Measurements from ENCODE around the gene RIMBP2. TPM values are rescaled to one million over a fixed set of nuclear protein-coding genes. Genes with fewer than 3 reads are reported as not detected.

Gene RIMBP2
- total RNA-seq, 1 donor from 2014 or later = not detected

DNA sequence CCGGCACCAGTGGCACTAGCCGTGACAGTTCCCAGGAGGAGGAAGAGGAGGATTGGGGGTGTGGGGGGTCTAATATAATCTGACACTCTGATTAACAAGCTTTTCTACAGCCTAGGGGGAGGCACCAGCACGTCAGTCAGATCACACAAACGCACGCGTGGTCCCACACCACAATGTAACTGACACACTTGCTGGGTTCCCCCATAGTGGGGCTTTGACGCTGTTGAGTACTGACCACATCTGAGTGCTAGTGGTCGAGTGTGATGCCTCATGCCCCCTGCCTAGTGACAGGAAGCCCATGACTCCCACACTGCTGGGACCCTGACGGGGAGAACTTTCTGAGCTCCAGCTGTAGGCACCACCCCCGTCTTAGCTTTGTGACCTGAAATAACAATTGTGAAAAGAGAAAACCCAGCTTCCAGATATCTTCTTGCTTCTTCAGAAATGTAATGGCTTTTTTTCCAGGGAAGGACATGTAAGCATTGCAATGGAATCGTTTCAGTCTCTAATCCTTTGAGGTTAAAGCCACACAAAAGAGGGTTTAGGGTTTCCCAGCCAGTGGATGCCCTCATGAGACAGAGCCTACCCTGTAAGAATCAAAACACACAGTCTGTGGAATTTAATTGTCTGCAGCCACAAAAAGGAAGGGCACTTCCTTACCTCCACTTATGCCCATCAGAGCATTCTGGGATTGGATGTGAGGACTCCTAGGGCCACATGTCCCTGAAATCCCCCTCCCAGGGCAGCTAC lies 194.5 kb downstream of the RIMBP2 start:
- no peak overlapping the region for H3K27ac ChIP-seq (replicated peaks)
- TF ChIP-seq, protein P1, sequence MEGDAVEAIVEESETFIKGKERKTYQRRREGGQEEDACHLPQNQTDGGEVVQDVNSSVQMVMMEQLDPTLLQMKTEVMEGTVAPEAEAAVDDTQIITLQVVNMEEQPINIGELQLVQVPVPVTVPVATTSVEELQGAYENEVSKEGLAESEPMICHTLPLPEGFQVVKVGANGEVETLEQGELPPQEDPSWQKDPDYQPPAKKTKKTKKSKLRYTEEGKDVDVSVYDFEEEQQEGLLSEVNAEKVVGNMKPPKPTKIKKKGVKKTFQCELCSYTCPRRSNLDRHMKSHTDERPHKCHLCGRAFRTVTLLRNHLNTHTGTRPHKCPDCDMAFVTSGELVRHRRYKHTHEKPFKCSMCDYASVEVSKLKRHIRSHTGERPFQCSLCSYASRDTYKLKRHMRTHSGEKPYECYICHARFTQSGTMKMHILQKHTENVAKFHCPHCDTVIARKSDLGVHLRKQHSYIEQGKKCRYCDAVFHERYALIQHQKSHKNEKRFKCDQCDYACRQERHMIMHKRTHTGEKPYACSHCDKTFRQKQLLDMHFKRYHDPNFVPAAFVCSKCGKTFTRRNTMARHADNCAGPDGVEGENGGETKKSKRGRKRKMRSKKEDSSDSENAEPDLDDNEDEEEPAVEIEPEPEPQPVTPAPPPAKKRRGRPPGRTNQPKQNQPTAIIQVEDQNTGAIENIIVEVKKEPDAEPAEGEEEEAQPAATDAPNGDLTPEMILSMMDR (IDR thresholded peaks at IDR 0.05; ENCODE audit: borderline replicate concordance) = no peak
- peaks cover 83% of the 10 kb centered on the region for H3K27me3 ChIP-seq (ENCODE audit: low read depth)
- intact Hi-C loops (cut with micrococcal nuclease) = no loop called here
- no peaks in the 10 kb centered on the region for H3K36me3 ChIP-seq
- no peaks in the 10 kb centered on the region for H3K4me1 ChIP-seq
- H3K9me3 ChIP-seq (replicated peaks) = peaks cover 33% of the 10 kb centered on the region
- no peak for DNase-seq
- no peak overlapping the region for H3K4me3 ChIP-seq

DNA sequence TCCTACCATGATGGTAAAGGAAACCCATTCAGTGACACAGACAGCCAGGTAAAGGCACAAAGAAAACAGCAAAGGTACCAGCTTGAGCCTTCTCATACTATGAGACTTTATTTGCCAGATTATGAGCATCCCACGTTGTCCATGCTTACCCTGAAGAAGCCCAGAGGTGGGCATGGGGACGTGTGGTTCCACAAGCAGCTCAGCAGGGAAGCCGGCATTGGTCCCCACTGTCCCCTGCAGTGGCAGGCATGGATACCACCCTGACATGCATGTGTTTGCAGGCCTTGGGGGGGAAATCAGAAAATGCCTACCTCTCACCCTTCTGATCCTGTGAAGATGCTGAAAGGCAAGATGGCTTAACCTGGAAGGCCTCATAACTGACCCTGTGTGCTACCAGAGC lies 195.3 kb downstream of the RIMBP2 start:
- intact Hi-C loops (cut with micrococcal nuclease) = no loop called here
- Histone ChIP-seq H3K4me1 (no peaks in the 10 kb centered on the region), H3K4me3 (no peak overlapping the region), H3K9me3 (replicated peaks) (peaks cover 41% of the 10 kb centered on the region), H3K36me3 (no peaks in the 10 kb centered on the region), H3K27me3 (ENCODE audit: low read depth) (peaks cover 87% of the 10 kb centered on the region), H3K27ac (replicated peaks) (no peak overlapping the region)
- TF ChIP-seq, protein P1 (IDR thresholded peaks at IDR 0.05; ENCODE audit: borderline replicate concordance) = no peak
- no peak for DNase-seq

DNA sequence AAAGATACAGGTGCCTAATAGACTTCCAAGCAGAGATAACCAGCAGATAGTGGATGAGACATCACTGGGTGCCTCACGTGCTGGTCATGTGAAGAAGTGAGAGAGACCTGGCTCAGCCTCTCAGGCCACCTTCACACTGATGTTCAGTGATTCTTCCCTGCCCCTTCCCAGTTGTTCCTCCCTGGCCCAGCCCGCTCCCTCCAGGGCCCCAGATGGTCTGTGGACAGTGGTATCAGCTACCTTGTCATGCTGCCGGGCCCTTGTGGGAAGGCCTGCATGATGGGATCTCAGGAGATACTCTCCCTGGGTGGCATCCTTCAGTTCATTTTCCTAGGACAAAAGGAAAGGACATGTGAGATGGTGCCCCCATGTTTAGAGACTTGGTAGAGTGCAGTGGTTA lies 198.5 kb downstream of the RIMBP2 start:
- Histone ChIP-seq H3K27ac (replicated peaks) (no peak overlapping the region), H3K4me1 (no peaks in the 10 kb centered on the region), H3K36me3 (no peaks in the 10 kb centered on the region), H3K9me3 (replicated peaks) (peaks cover 48% of the 10 kb centered on the region), H3K27me3 (ENCODE audit: low read depth) (peaks cover 85% of the 10 kb centered on the region), H3K4me3 (no peak overlapping the region)
- no peak for DNase-seq
- TF ChIP-seq, protein P1 (IDR thresholded peaks at IDR 0.05; ENCODE audit: borderline replicate concordance) = no peak
- intact Hi-C loops (cut with micrococcal nuclease) = no loop called here

DNA sequence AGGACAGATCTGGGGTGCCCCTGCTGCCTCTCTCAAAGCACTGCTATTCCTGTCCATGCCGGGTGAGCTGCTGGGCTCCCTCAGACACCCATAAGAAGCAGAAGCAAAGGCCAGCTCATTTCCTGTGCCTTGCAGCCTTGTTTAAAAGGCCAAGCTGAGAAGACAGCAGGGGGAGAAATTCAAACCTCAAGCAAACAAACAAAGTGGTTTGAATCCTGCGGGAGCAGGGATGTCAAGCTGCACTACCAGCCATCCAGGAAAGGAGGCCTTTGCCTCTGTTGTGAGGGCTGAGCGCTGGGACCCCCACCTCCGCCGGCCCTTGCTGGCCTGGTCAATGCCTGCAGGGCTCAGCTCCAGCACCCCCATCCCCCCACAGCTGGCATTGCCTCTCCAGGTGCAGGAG lies 201.9 kb downstream of the RIMBP2 start:
- intact Hi-C loops (cut with micrococcal nuclease) = no loop called here
- Histone ChIP-seq H3K9me3 (replicated peaks) (peaks cover 41% of the 10 kb centered on the region), H3K4me3 (no peak overlapping the region), H3K27me3 (ENCODE audit: low read depth) (peaks cover 87% of the 10 kb centered on the region), H3K36me3 (no peaks in the 10 kb centered on the region), H3K27ac (replicated peaks) (no peak overlapping the region), H3K4me1 (no peaks in the 10 kb centered on the region)
- DNase-seq = no peak
- TF ChIP-seq, protein P1 (IDR thresholded peaks at IDR 0.05; ENCODE audit: borderline replicate concordance) = no peak

DNA sequence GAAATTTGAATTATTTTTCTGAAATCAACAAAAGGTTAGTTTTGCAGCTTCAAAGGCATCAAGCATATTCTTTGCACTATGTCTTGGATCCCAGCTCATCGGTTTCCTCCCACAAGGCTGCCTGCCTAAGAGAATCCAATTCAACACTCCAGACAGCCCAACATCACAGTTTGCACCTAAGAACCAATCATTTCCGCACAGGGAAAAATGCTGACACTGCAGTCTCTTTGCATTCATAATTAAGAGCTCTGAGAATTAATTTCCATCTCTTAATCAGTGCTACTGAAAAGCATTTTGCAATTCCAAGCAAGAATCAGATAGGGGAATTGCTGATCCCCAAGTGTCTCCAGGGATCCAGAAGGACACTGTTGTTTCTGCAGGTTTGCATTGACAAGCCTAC lies 202.5 kb downstream of the RIMBP2 start:
- Histone ChIP-seq H3K9me3 (replicated peaks) (peaks cover 35% of the 10 kb centered on the region), H3K4me1 (no peaks in the 10 kb centered on the region), H3K36me3 (no peaks in the 10 kb centered on the region), H3K4me3 (no peak overlapping the region), H3K27ac (replicated peaks) (no peak overlapping the region), H3K27me3 (ENCODE audit: low read depth) (peaks cover 88% of the 10 kb centered on the region)
- TF ChIP-seq, protein P1 (IDR thresholded peaks at IDR 0.05; ENCODE audit: borderline replicate concordance) = no peak
- intact Hi-C loops (cut with micrococcal nuclease) = no loop called here
- no peak for DNase-seq

Measured in left ventricle myocardium inferior (tissue), 1 donor.